G401.6 (cell line): ENCODE measurements around the gene ACP7.
"Not testable (repeated sequence)": the region's sequence is repeated elsewhere in the genome, so short reads cannot be mapped to it uniquely, and the experiment has no call there.

Experiments
- FAIRE-seq: peaks from 2 replicates; lab custom pipeline; 2012; peaks lifted over from hg19 to GRCh38; lab: Jason Lieb, UNC

The ACP7 gene

GRCh38 chr19:39109641-39110040 is 25.5 kb downstream of the ACP7 start:
- no peak for FAIRE-seq

- FAIRE-seq, result no peak
Observed at GRCh38 chr19:39110263-39110967, 26.2 kb downstream of the ACP7 start.

- no peak for FAIRE-seq
Observed at GRCh38 chr19:39111593-39112199, 27.5 kb downstream of the ACP7 start.

GRCh38 chr19:39112338-39112890 is 28.2 kb downstream of the ACP7 start:
- FAIRE-seq, result no peak

GRCh38 chr19:39113199-39113598 is 29.0 kb downstream of the ACP7 start:
- FAIRE-seq, result no peak

GRCh38 chr19:39115105-39115847 is 31.1 kb downstream of the ACP7 start:
- FAIRE-seq, result no peak

GRCh38 chr19:39117023-39117422 is 32.9 kb downstream of the ACP7 start:
- FAIRE-seq, result not testable (repeated sequence)

GRCh38 chr19:39119830-39120229 is 35.7 kb downstream of the ACP7 start:
- FAIRE-seq, result no peak

GRCh38 chr19:39122934-39123731 is 39.0 kb downstream of the ACP7 start:
- no peak for FAIRE-seq

GRCh38 chr19:39124136-39124764 is 40.1 kb downstream of the ACP7 start:
- FAIRE-seq, result no peak

GRCh38 chr19:39125199-39125553 is 41.0 kb downstream of the ACP7 start:
- FAIRE-seq, result no peak

GRCh38 chr19:39125554-39126311 is 41.6 kb downstream of the ACP7 start, which contains the start of gene PAK4:
Gene PAK4, plus strand, starts transcription at chr19:39125786. Its CDS starts 43,768 bp downstream, at chr19:39169554.
- peak; percentile 97 for FAIRE-seq

- no peak for FAIRE-seq
Observed at GRCh38 chr19:39126312-39127187, 42.4 kb downstream of the ACP7 start.

GRCh38 chr19:39127812-39128515 is 43.8 kb downstream of the ACP7 start:
- FAIRE-seq, result no peak

- no peak for FAIRE-seq
Observed at GRCh38 chr19:39128516-39129079, 44.4 kb downstream of the ACP7 start.

GRCh38 chr19:39129116-39129515 is 44.9 kb downstream of the ACP7 start:
- FAIRE-seq, result no peak

- no peak for FAIRE-seq
Observed at GRCh38 chr19:39130337-39131254, 46.4 kb downstream of the ACP7 start.

- FAIRE-seq, result no peak
Observed at GRCh38 chr19:39131255-39131755, 47.1 kb downstream of the ACP7 start.
